ENCODE data around the gene XYLT1.

DNA sequence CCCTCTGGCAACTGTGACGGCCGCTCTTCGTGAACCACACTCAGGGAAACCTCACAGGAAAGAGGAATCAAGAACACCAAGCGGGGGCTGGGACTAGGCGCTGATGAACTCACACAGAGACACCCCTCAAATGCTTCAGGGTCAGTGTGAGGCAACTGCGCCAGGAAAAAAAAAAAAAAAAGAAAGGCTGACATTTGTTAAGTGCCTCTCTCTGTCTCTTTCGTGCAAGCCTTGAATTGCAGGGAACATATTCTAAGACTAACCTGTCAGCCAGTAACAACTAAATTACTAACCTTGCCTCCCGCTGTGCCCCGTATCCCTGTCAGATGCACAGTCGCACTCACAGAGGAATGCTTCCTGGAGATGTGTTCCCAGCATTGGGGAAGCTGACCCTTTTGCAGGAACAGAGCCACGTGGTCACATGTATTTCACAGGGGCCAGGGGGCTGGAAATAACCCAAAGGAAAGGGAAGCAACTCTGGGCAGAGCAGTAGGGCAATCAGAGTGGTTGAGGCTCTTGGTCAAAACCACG, 247.8 kb downstream of the XYLT1 start:
- TF ChIP-seq, protein P1, sequence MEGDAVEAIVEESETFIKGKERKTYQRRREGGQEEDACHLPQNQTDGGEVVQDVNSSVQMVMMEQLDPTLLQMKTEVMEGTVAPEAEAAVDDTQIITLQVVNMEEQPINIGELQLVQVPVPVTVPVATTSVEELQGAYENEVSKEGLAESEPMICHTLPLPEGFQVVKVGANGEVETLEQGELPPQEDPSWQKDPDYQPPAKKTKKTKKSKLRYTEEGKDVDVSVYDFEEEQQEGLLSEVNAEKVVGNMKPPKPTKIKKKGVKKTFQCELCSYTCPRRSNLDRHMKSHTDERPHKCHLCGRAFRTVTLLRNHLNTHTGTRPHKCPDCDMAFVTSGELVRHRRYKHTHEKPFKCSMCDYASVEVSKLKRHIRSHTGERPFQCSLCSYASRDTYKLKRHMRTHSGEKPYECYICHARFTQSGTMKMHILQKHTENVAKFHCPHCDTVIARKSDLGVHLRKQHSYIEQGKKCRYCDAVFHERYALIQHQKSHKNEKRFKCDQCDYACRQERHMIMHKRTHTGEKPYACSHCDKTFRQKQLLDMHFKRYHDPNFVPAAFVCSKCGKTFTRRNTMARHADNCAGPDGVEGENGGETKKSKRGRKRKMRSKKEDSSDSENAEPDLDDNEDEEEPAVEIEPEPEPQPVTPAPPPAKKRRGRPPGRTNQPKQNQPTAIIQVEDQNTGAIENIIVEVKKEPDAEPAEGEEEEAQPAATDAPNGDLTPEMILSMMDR (conservative IDR thresholded peaks at IDR 0.05; ENCODE audit: low read depth, low read length): no peak
- no peak for TF ChIP-seq EZH2 (IDR thresholded peaks at IDR 0.05; ENCODE audit: low read length, unreplicated experiment)
- TF ChIP-seq EZH2phosphoT487 (IDR thresholded peaks at IDR 0.05; ENCODE audit: borderline replicate concordance, low read length): no peak
